GM18508 (cell line): Measurements from ENCODE around the gene GPM6B.

ENCODE experiments used
- ATAC-seq: cut with Tn5 transposase; IDR thresholded peaks from one replicate; pipeline ENCODE4 v1.9.1; 2021; ENCODE audit warnings: moderate number of reproducible peaks; ENCODE audit not compliant: insufficient read depth, unreplicated experiment

Gene GPM6B, protein sequence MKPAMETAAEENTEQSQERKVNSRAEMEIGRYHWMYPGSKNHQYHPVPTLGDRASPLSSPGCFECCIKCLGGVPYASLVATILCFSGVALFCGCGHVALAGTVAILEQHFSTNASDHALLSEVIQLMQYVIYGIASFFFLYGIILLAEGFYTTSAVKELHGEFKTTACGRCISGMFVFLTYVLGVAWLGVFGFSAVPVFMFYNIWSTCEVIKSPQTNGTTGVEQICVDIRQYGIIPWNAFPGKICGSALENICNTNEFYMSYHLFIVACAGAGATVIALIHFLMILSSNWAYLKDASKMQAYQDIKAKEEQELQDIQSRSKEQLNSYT

DNA sequence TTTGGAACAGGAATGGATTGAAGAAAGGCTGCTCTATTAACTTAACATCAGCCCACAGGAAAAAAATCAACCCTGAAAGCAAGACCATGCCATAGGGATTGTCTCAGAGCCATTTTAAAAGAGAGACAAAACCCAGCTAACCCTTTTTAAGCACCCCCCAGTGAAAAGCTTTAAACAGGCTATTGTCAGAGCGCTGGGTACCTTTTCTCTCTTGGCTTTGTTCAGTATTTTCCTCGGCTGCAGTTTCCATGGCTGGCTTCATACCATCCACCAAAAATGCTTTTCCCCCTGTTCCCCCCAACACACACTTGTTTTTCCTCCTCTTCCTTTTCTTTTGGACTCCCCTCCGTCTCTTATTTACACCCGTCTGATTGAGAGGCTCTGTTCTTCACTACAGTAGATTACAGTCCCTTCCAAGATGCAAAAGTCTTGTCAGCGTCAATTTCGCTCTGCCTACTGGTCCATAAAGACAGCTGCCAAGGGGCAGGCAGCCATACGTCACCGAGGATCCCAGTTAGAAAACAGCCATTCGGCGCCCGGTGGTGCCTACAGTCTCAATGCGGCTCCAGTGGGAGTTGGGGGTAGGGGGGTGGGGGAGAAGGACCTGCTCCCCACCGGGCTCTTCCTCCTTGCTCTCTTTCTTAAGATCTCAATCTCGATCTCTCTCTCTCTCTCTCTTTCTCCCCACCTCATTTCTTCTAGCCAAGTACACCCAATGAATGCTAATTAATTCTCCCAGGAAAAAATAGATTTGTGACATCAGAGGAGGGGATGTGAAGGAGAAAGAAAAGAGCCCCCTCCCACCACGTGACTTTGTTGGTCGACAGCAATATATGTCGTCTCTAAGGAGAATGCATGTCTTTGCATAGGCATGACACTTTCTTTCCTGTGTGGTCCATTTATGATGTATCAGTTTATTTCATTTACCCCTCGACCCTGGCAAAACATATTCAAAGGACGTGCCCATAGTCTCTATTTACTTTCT, at the start of gene GPM6B:
Gene GPM6B, minus strand, starts transcription at position 451 of the 985 bp plus-strand sequence. Its CDS starts 189 bp downstream, at position 262.
- no peak for ATAC-seq

DNA sequence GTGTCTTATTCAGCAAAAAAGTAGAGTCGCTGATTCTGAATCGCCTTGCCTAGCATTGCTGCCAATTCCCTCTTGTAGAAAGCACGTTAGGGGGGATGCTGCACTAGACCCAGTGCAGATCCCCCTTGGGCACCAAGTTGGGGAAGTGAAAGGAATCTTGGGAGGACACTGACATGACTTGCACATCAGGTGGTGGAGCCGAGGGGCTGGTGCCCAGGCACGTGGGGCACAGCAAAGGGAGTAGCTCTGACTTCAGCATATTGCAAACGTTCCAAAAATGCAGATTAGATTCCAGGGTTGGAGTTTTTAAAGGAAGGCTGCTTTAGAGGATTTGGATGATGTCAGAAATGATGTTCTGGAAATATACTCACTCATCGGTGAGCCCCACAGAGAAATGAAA, 47.4 kb upstream of the GPM6B start:
- no peak for ATAC-seq

- no peak for ATAC-seq
Measured at GRCh38 chrX:13863324-13863723, 46.4 kb upstream of the GPM6B start.

DNA sequence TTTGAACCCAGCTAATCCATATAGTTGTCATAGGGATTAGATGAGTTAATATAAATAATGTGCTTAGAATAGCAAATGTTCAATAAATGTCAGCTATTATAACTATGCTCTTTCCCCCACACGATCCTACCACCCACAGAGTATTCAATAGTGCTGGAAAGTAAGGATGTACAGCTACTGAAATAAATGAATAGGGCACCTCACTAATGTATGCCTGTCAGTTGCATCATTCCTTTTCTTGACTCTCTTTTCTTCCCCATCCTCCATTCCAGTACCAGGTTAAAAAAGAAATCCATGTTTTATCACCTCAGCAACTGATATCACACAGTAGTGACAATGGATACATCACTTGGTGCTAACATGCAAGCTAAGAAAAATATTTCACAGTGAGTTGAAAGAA, 42.8 kb upstream of the GPM6B start:
- no peak for ATAC-seq

- ATAC-seq, result no peak
Measured at GRCh38 chrX:13857804-13858203, 40.9 kb upstream of the GPM6B start.

DNA sequence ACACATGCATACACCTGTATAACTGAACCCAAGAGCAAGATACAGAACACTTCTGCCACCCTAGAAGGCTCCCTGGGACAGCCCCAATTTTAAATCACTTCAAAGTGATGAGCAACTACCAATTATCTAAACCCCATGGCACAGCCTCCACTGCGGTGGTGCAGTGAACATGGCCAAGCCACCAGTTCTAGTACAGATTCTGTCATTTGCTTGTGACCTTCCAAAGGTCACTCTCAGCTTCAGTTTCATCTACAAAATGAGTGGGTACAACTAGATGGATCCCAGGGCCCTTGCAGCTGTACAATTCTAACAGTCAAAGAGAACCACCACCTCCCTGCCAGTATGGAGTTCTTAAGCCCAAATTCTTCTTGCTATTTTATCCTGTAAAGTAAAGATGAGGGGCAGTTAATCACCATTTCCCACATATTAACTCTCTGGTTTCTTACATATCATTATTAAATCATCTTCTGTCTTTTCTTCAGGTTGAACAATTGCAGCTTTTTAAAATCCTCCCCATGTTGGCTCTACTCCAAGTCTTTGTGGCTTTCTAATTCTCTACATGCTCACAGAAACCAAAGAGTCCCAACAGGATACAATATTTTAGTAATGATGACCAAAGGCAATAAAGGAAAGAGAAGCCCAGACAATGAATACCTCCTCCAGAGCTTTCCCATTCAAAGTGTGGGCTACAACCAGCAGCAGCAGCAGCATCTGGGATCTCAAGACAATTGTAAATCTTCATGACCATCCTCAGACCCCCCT, 39.0 kb upstream of the GPM6B start:
- ATAC-seq, result no peak

- no peak for ATAC-seq
Measured at GRCh38 chrX:13854003-13854402, 37.1 kb upstream of the GPM6B start.

GRCh38 chrX:13852001-13852695, 35.3 kb upstream of the GPM6B start:
- peak; percentile 64 for ATAC-seq

DNA sequence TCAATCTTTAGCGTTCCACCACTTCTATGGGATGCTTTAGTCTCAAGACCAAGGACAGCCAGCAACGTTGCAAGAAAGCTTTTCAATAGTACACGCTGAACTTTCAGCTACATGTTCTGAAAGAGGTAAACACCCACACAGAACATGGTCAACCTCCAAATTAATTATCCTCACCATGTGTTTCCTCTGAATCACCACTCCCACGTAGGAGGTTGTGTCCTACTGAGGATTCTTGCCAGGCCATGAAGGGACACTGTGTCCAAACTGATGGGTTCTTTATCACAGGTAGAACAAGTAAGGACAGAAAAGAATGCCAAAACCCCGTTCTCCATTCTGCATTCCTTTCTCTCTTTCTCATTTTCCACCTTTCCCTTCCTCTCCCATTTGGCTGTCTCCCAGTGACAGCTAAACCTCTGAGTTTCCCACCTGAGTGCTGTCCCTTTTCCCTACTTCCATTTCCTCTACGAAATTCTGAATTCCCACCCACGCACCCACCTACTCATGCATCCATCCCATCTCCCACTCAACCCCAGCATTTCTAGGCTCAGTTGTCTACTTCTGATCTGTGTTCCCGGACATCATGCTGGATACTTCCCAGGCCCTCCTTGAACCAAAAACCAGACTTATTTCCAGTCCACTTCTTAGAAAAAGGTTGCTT, 29.0 kb upstream of the GPM6B start:
- ATAC-seq, result no peak

- no peak for ATAC-seq
Measured at GRCh38 chrX:13843150-13843721, 26.3 kb upstream of the GPM6B start.

- ATAC-seq, result no peak
Measured at GRCh38 chrX:13840121-13840520, 23.2 kb upstream of the GPM6B start.

DNA sequence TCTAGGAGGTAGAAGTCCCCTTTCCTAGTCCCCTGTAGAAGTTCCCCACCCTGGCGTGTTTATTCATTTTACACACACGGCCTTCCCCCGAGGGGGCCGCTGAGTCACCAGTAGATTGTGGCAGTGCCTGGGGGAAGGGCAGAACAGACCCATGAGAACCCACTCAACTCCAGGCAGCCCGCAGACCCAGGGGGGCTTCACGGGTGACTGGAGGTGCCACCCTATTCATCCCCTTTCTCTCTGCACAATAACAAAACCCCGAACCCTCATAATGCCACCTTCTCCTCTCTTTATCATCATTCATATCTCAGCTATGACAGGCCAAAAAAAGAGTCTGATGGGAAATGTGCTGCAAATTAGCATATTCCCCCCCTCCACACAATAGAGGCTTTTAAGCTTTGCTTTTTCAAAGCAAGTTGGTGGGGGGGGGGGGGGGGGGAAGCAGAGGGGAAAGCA, 20.4 kb upstream of the GPM6B start:
- ATAC-seq, result no peak

DNA sequence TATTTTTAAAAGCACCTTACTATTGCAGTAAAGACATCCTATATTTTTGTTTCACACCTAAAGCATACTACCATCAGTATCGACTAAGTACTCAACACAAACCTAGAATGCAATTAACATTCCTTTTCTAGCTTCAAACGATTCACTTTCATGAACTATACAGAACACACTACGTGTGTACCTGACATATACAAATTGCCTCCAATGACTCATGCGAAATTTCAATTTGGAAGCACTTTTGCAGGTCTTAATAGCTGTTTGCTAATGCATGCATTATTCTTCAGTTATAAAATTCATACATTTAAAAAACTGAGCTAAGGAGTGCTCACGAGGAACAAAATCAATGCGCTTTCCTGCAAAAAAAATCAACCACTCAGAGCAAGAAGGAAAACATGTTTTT, 19.7 kb upstream of the GPM6B start:
- no peak for ATAC-seq

DNA sequence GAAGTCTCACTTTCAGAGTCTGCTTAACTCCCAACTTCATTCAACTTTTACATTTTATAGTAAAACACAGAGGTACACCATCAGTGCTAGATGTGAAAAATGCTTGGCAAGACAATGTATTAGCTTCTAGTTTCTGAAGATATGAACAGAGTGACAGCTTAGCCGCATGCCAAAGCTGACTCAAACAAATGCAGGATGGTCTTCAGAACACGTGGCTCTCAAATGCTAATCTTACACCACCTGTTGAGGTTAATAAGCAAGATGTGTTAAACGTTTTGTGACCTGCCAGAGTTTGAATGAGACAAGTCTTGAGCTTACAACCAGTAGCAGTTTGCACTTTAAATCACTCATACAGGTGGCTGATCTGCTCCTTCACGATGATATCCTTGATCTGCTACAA, 18.9 kb upstream of the GPM6B start:
- ATAC-seq, result no peak

DNA sequence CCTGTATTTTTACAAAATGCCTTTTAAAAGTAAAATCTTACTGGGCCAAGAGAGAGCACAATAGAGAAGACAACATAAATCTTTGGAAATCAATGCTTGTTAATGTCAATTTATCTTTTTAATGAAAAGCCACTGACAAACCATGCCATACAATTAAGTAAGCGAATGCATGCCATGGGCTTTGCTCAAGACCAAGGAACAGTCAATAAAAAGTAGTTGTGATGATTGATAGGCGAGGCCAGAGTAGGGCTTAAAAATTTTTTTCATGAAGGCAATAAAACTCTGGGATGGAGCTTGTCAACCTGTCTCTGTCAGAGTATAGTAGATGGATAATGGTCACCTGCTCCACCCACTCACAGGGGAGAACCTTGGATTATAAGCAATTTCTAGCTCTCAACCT, 17.5 kb upstream of the GPM6B start:
- no peak for ATAC-seq

- no peak for ATAC-seq
Measured at GRCh38 chrX:13829983-13830382, 13.1 kb upstream of the GPM6B start.

GRCh38 chrX:13828392-13828791, 11.5 kb upstream of the GPM6B start:
- no peak for ATAC-seq

DNA sequence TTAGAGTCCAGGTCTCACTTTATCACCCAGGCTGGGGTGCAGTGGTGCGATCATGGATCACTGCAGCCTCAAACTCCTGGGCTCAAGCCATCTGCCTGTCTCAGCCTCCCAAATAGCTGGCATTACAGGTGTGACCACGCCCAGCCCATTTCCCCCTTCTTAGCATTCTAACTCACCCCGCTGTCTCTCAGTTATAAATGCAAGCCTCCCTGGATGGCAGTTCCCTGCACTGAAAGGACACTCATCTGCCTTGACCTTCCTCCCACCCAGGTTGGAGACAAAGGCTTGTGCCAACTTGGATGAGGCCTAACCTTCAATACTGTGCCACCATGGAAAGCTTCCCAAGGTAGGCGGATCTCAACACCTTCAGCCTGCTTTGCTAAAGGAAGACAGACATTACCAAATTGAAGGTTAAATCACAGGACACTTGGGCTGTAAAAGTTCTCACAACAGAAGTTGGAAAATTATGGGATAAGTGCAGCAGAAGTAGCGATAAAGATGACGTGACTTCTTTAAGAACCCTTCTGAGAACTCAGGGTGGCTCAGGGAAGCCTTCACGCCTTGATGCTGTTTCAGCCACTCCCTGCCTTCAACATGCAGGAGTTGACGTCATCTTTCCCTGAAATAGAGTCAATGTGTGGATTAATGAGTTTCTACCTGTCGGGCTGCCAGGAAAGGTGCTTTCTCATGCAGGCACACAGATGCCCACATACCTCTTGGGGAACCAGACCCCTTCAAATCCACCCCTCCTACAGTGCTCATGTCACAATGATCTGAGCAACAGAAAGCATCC, 10.6 kb upstream of the GPM6B start:
- no peak for ATAC-seq
